ENCODE results near the gene ITPRIPL2.

Gene ITPRIPL2
- long read RNA-seq, donor 1, full-length matches to known transcripts, result 31 of 31 reads
- long read RNA-seq, donor 1, partial matches to known transcripts, result 0 of 31 reads
- long read RNA-seq, donor 1, other reads (novel, unspliced or antisense), result 0 of 31 reads
- long read RNA-seq, donor 2, full-length matches to known transcripts, result 22 of 22 reads
- long read RNA-seq, donor 2, partial matches to known transcripts, result 0 of 22 reads
- long read RNA-seq, donor 2, other reads (novel, unspliced or antisense), result 0 of 22 reads
- long read RNA-seq, donor 3, full-length matches to known transcripts, result 20 of 20 reads
- long read RNA-seq, donor 3, partial matches to known transcripts, result 0 of 20 reads
- long read RNA-seq, donor 3, other reads (novel, unspliced or antisense), result 0 of 20 reads
- long read RNA-seq, donor 4, full-length matches to known transcripts, result 57 of 57 reads
- long read RNA-seq, donor 4, partial matches to known transcripts, result 0 of 57 reads
- long read RNA-seq, donor 4, other reads (novel, unspliced or antisense), result 0 of 57 reads
- long read RNA-seq, donor 5, full-length matches to known transcripts, result 34 of 34 reads
- long read RNA-seq, donor 5, partial matches to known transcripts, result 0 of 34 reads
- long read RNA-seq, donor 5, other reads (novel, unspliced or antisense), result 0 of 34 reads
- long read RNA-seq, donor 6, full-length matches to known transcripts, result 43 of 43 reads
- long read RNA-seq, donor 6, partial matches to known transcripts, result 0 of 43 reads
- long read RNA-seq, donor 6, other reads (novel, unspliced or antisense), result 0 of 43 reads
- long read RNA-seq, donor 7, result 0 reads
- long read RNA-seq, donor 8, full-length matches to known transcripts, result 42 of 42 reads
- long read RNA-seq, donor 8, partial matches to known transcripts, result 0 of 42 reads
- long read RNA-seq, donor 8, other reads (novel, unspliced or antisense), result 0 of 42 reads

- DNase-seq, result peak; percentile 90
Measured at GRCh38 chr16:19113577-19114358, at the start of gene ITPRIPL2. TSS of gene ITPRIPL2 (plus strand) at chr16:19113964. CDS start at chr16:19114462, 498 bp downstream.

- DNase-seq, result no peak
Measured at GRCh38 chr16:19066988-19067348, 46.8 kb upstream of the ITPRIPL2 start.

DNA sequence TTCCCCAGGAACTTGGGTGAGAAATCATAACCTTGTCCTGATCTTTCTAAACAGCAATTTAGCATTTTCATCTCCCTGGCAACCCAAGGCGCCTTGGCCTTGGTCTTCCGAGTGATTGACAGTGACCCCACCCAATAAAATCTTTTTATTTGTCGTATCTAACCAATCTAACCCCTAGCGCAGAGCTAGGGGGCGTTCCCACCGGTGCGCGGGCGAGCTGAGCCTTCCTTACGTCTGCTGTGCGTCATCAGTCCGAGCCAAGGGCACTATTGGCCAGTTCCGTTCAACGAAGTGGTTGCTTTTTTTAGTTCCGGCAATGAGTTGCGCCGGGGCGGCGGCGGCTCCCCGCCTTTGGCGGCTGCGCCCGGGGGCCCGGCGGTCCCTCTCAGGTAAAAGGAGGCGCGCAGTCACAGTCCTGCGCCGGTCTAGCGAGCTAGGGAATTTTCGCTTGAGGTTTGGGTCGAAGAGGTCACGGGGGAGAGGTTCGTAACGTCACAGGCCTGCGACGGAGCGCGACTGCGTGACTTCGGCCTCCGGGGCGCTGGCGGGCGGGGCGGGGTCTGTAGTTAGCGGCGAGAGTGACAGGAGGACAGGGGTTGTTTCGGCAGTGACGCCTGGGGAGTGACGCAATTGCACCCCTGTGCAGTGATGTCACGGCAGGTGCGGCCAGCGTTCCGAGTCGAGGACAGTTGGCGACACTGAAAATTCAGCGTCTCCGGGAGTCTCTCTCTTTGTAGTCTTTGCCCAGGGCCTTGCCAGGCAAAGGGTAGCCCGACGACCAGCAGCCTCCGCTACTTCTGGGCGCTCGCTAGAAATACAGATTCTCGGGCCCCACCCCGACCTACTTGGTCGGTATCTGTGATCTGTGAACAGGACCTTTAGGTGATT lies 46.2 kb upstream of the ITPRIPL2 start, which contains the start of gene COQ7:
Gene COQ7, plus strand, starts transcription at position 266 of the 888 bp plus-strand sequence. Its CDS starts 51 bp downstream, at position 317.
- peak; percentile 100 for DNase-seq

DNA sequence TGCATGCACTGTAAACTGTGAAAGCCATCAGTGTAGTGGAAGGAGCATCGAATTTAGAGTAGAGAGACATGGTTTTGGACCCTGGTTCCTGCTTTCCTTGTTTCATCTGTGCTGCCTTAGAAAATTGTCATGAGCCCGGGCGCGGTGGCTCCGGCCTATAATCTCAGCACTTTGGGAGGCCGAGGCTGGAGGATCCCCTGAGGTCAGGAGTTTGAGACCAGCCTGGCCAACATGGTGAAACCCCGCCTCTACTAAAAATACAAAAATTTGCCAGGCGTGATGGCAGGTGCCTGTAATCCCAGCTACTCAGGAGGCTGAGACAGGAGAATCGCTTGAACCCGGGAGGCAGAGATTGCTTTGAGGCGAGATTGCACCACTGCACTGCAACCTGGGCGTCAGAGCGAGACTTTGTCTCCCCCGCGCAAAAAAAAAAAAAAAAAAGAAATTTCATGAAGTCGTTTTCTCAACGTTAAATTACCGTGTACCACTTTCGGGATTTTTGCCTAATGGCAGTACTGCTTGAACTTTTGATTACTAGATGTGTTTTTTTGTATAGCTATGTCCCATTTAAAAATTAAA lies 45.4 kb upstream of the ITPRIPL2 start:
- DNase-seq, result peak; percentile 21

GRCh38 chr16:19071811-19072777 lies 41.7 kb upstream of the ITPRIPL2 start:
- DNase-seq, result no peak

DNA sequence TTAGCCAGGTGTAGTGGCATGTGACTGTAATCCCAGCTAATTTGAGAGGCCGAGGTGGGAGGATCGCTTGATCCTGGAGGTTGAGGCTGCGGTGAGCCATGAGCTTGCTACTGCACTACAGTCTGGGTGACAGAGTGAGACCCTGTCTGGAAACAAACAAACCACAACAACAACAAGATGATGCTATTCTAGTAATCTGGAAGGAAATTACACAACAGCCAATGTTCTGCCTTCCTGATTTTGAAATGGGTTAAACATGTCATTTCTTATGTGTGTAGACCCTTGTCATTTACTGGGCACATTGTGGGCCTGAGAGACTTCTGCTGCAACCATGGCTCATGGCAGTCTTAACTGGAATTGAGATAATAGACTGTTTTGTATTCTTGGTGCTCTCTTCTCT lies 40.4 kb upstream of the ITPRIPL2 start:
- DNase-seq, result no peak

GRCh38 chr16:19073863-19074262 lies 39.9 kb upstream of the ITPRIPL2 start:
- DNase-seq, result no peak

- DNase-seq, result no peak
Measured at GRCh38 chr16:19075511-19075910, 38.3 kb upstream of the ITPRIPL2 start.

DNA sequence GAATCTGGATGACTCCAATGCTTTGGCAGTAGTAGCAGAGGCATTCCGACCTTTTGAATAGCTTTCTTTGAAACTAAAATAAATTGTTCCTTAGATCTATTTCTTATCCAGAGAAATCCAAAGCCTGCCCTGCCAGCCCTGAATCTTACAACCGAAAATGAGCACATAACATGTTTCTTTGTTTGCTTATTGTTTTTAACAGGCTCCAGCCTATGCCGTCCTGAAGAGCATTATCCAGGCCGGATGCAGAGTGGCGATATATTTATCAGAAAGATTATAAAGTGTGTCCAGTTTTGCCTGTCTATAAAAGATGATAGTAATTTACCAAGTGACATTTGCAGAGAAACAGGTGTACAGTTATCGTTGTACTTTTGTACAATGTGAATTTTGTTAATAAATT lies 35.9 kb upstream of the ITPRIPL2 start:
- no peak for DNase-seq

- DNase-seq, result no peak
Measured at GRCh38 chr16:19083670-19084069, 30.1 kb upstream of the ITPRIPL2 start.

DNA sequence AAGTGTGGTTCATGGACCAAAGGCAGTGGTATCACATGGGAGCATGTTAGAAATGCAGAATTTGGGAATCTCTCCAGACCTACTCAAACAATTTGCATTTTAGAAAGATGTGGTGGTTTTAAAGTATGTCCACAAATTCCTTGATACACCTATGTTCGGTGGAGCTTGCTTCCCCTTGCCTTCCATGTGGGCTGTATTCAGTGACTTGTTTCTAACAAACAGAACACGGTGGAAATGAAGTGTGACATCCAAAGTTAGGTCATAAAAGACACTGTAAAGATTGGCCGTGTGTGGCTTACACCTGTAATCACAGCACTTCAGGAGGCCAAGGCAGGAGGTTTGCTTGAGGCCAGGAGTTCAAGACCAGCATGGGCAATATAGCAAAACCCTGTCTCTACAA lies 29.6 kb upstream of the ITPRIPL2 start:
- no peak for DNase-seq

- no peak for DNase-seq
Measured at GRCh38 chr16:19084879-19085278, 28.9 kb upstream of the ITPRIPL2 start.

DNA sequence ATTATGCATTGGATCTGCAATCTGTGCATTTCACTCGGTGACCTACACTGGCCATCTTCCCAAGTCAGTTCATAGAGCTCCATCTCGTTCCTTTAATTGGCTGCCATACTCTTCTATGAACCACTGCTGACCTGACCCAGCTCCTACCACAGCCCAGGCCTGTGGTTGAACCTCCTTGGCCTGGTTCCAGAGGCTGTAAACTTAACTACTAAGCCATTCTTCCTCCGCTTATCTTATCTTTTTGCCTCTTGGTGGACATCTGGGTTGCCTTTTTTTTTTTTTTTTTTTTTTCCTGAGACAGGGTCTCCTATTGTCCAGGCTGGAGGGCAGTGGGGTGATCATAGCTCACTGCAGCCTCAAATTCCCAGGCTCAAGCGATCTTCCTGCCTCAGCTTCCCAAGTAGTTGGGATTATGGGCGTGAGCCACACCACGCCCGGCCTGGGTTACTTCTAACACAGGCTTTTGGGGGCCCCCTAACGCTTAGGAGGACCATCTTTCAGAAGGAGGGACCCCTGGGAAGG lies 28.0 kb upstream of the ITPRIPL2 start:
- DNase-seq, result no peak

- DNase-seq, result peak; percentile 89
Measured at GRCh38 chr16:19086322-19087199, 27.2 kb upstream of the ITPRIPL2 start.

- no peak for DNase-seq
Measured at GRCh38 chr16:19088341-19088916, 25.3 kb upstream of the ITPRIPL2 start.

DNA sequence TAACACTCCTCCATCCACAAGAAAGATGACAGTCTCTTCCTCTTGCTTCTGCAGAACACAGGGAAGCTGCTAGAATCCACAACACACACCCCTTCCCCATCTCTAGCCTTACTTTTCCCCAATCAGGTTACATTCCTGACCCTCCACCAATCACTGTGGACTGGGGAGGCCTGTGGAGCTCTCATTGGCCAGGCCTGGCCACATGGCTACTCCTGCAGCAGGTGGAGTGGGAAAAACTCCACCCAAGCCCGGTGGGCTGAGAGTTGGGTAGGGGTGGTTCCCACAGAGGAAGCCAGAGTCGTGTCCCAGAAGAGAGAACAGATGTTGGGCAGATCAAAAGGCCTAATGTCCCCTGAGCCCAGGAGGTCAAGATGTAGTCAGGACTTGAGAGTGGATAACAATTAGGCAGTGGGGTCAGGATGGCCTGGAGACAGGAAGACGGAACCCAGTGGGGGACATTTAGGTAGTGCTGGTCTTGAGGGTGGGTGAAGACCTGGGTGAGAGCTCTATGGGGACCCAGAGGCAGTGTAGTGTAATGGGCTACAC lies 24.3 kb upstream of the ITPRIPL2 start:
- no peak for DNase-seq

DNA sequence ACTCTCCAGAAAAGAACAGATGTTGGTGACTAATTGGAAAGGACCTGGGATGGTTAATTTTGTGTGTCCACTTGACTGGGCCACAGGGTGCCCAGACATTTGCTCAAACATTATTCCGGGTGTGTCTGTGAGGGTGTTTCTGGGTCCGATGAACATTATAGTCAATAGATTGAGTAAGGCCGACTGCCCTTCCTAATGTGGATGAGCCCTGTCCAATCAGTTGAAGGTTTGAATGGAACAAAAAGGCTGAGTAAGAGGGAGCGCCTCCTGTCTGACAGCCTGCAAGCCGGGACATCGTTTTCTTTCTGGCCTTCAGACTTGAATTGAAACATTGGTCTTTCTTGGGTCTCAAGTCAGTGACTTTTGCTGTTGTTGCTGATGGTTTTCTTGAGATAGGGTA lies 22.8 kb upstream of the ITPRIPL2 start:
- DNase-seq, result no peak
